MCF 10A (cell line): ENCODE measurements around the gene LRCOL1. TPM values are rescaled to one million over a fixed set of nuclear protein-coding genes. Genes with fewer than 3 reads are reported as not detected.

Source experiments
- BruUV-seq: library from RNA; stranded (reverse); fragments of 400-500 nt; replicated peaks from 2 replicates; lab custom pipeline; 2021; lab: Mats Ljungman, UMichigan
- CTCF ChIA-PET: fragments of 300-600 bp; sonication (Branson Sonifier 250); formaldehyde crosslinking; extraction: SDS; loops from one replicate; lab custom pipeline; 2021; ENCODE audit warnings: antibody characterized with exemption, inconsistent platforms; lab: Yijun Ruan, JAX
- POLR2A ChIA-PET: fragments of 300-600, 350-650 bp; sonication (Branson Sonifier 250); formaldehyde crosslinking; extraction: SDS; loops from one replicate; lab custom pipeline; 2020; ENCODE audit warnings: antibody characterized with exemption, inconsistent platforms; lab: Yijun Ruan, JAX
- DNase-seq: peaks from one replicate; pipeline ENCODE4 v3.0.0-alpha.2; 2018; ENCODE audit not compliant: unreplicated experiment
- H3K27ac Mint-ChIP-seq: one replicate; pipeline ENCODE4 v1.8.0; 2022; ENCODE audit warnings: mild to moderate bottlenecking, low read depth, mixed read lengths; ENCODE audit not compliant: unreplicated experiment
- H3K27me3 Mint-ChIP-seq: one replicate; pipeline ENCODE4 v1.8.0; 2022; ENCODE audit warnings: mixed read lengths; ENCODE audit not compliant: insufficient read depth, unreplicated experiment
- H3K36me3 Mint-ChIP-seq: one replicate; pipeline ENCODE4 v1.8.0; 2022; ENCODE audit warnings: mild to moderate bottlenecking, moderate library complexity, mixed read lengths; ENCODE audit not compliant: insufficient read depth, unreplicated experiment
- H3K4me1 Mint-ChIP-seq: one replicate; pipeline ENCODE4 v1.8.0; 2022; ENCODE audit warnings: mixed read lengths; ENCODE audit not compliant: insufficient read depth, unreplicated experiment
- H3K4me3 Mint-ChIP-seq: one replicate; pipeline ENCODE4 v1.8.0; 2022; ENCODE audit warnings: mild to moderate bottlenecking, moderate library complexity, mixed read lengths; ENCODE audit not compliant: unreplicated experiment
- H3K9me3 Mint-ChIP-seq: one replicate; pipeline ENCODE4 v1.8.0; 2022; ENCODE audit warnings: mixed read lengths; ENCODE audit not compliant: unreplicated experiment
- CTCF ChIP-seq: fragments of 200-600 bp; IDR thresholded peaks from one replicate; pipeline ENCODE4 v1.8.0; 2022; ENCODE audit warnings: antibody characterized with exemption, mild to moderate bottlenecking; ENCODE audit not compliant: unreplicated experiment
- intact Hi-C: fragments of 100-400 bp; cut with micrococcal nuclease; formaldehyde crosslinking; loops from 2 replicates; pipeline ENCODE4 v1.14.1; 2022
- total RNA-seq: library from RNA; stranded (reverse); gene quantifications from 2 replicates; pipeline ENCODE4 v1.2.3, GENCODE V29; 2022

The LRCOL1 gene
- total RNA-seq, 1 experiment from 2014 or later = not detected

GRCh38 chr12:132610866-132611602 lies 652 bp upstream of the LRCOL1 start:
- H3K27me3 Mint-ChIP-seq = peaks cover 64% of the 10 kb centered on the region
- no peaks in the 10 kb centered on the region for H3K4me1 Mint-ChIP-seq
- H3K36me3 Mint-ChIP-seq = peaks cover 6% of the 10 kb centered on the region
- DNase-seq = no peak
- BruUV-seq = no TSS peak
- no peaks in the 10 kb centered on the region for H3K9me3 Mint-ChIP-seq
- CTCF ChIA-PET = interaction anchor here (0.5 to 4.1 kb wide), 8 partner anchors 12 to 473 kb away, joined by 3 to 27 read pairs (median 4); no protein-coding TSS in a partner anchor
- no peak overlapping the region for H3K4me3 Mint-ChIP-seq
- H3K27ac Mint-ChIP-seq = no peak overlapping the region
- POLR2A ChIA-PET = no interaction called here
- no peak for TF ChIP-seq CTCF
- intact Hi-C loops = loop anchor here (10.0 kb wide), 1 partner anchor 456 kb away; no protein-coding TSS in a partner anchor

GRCh38 chr12:132608231-132609171 lies 1.9 kb downstream of the LRCOL1 start:
- no peak for TF ChIP-seq CTCF
- Mint-ChIP-seq H3K4me1 (no peaks in the 10 kb centered on the region), H3K36me3 (peaks cover 6% of the 10 kb centered on the region), H3K27ac (no peak overlapping the region), H3K9me3 (no peaks in the 10 kb centered on the region), H3K4me3 (no peak overlapping the region), H3K27me3 (peaks cover 65% of the 10 kb centered on the region)
- no peak for DNase-seq
- ChIA-PET CTCF (interaction anchor here (4.1 kb wide), 1 partner anchor 194 kb away, joined by 27 read pairs; no protein-coding TSS in a partner anchor), POLR2A (interaction anchor here (0.5 to 1.0 kb wide), 3 partner anchors 34 to 206 kb away, joined by 4 read pairs; no protein-coding TSS in a partner anchor)
- intact Hi-C loops = no loop called here
- no TSS peak for BruUV-seq

GRCh38 chr12:132606927-132607326 lies 3.5 kb downstream of the LRCOL1 start:
- H3K9me3 Mint-ChIP-seq = no peaks in the 10 kb centered on the region
- POLR2A ChIA-PET = no interaction called here

More at GRCh38 chr12:132606927-132607326, 3.5 kb downstream of the LRCOL1 start:
- no peak overlapping the region for H3K27ac Mint-ChIP-seq
- H3K4me3 Mint-ChIP-seq = no peak overlapping the region
- BruUV-seq = no TSS peak
- TF ChIP-seq CTCF = no peak
- H3K27me3 Mint-ChIP-seq = peaks cover 81% of the 10 kb centered on the region
- CTCF ChIA-PET = interaction anchor here (4.1 kb wide), 1 partner anchor 192 kb away, joined by 27 read pairs; no protein-coding TSS in a partner anchor
- DNase-seq = no peak
- H3K36me3 Mint-ChIP-seq = peaks cover 6% of the 10 kb centered on the region
- intact Hi-C loops = no loop called here
- H3K4me1 Mint-ChIP-seq = no peaks in the 10 kb centered on the region
